G401 (cell line): ENCODE data around the gene EPB41L3. TPM values are rescaled to one million over a fixed set of nuclear protein-coding genes. Genes with fewer than 3 reads are reported as not detected.
A peak's percentile ranks its signal among the peaks of the same experiment; 100 is the strongest.
"Not testable (repeated sequence)": the region's sequence is repeated elsewhere in the genome, so short reads cannot be mapped to it uniquely, and the experiment has no call there.

Experiments
- DNase-seq: peaks from one replicate; pipeline ENCODE4 v3.0.0-alpha.2; 2015; ENCODE audit warnings: low spot score
- in situ Hi-C: cut with HindIII; loops from 2 replicates; pipeline ENCODE4 v1.10.0; 2016; ENCODE audit warnings: low sequenced_read_pairs, mixed read lengths
- total RNA-seq: library from RNA; depleted of rRNA; stranded (reverse); fragments of >200 nt; shearing (Covaris generic); gene quantifications from 2 replicates; pipeline ENCODE4 v1.2.3, GENCODE V29; 2014

EPB41L3 gene
- total RNA-seq, 1 experiment from 2014 or later: 0.07 TPM

DNA sequence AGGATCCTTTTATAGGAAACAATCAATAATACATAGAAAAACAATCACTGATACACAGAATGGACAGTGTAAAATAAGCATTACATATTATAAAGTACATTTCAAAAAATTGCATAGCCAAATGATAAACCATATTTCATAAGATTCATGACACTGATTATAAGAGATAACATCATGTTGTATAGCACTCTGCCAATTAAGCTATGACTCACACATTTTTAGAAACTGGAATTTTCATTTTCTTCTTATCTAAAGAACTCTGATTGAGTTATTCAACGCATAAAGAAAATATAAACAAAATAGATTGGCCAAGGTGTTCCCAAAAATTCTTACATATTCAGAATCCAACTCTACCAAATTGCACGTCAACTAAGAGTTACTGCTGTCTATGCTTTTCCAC lies 5.9 kb downstream of the EPB41L3 start:
- in situ Hi-C loops: no loop called here
- no peak for DNase-seq

DNA sequence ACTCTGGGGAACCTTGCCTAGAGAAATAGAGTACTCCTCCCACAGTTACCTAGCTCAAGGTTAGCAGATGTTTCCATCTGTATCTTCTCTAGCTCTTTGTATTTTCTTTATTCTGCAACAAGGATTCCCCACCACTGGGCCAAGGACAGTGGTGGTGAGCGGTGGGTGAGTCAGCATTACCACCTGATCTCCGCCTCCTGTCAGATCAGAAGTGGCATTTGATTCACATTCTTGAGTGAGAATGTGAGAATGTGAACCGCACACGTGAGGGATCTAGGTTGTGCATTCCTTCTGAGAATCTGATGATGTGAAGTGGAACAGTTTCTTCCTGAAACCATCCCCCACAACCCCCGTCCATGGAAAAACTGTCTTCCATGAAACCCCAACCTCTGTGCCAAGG lies 9.0 kb downstream of the EPB41L3 start:
- in situ Hi-C loops: no loop called here
- DNase-seq: no peak

DNA sequence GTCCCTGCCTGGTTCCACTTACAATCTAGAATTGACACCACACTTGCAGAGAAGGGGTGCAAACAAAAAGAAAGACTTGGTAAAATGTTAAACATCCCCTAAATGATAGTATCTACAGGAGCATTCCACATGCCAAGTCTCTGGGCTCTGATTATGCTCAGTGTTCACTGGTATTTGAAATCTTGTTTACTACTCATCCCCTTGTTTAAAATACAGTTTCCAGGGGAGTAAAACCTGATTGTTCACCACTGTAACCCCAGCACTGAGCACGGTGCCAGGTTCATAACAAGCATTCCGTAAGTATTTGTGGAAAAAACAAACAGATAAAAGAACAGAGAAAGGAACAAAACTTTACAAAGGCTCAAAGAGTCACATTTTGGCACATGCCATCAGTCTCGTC lies 11.7 kb downstream of the EPB41L3 start:
- DNase-seq: no peak
- in situ Hi-C loops: no loop called here

DNA sequence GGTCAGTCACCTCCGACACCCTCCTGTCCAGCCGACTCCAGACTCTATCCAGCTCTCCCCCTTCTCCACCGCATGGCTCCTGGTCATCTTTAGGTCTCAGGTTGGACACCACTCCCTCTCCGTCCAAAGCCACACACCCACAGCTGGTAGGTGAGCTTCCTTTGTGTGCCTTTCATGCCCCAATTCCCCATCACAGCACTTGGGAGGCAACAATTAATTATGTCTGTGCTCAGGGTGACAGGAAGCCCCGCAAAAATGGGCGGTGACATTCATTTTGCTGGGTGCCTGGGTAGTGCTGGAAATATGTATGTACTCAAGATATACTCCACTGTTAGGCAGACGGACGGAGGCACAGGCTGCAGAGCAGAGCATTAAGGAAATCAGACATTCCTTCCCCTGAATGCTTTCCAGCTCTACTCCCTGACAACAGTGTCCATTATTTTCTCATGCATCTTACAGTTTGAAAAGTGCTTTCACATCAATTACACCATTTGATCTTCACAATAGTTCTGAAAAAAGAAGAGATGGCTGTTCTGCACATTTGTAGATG lies 13.1 kb downstream of the EPB41L3 start:
- in situ Hi-C loops: no loop called here
- DNase-seq: no peak

DNA sequence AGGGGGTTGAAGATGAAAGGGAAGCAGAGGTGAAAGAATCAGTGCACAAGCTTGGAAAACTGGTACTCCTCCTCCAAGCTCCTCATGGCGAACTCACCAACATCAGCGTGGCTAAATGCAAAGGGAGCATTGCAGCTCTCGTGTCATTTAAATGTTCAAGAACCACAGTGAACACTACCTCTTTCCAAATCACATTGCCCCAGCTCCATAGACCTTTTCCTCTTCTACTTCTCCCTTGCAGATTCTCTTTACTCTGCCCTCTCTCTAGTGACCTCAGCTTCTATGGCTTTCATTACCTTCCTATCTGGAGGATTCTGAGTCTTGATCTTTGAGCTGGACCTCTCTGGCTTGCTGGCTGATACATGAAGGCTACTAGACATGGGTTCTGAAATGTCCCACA lies 14.3 kb downstream of the EPB41L3 start:
- in situ Hi-C loops: no loop called here
- no peak for DNase-seq

DNA sequence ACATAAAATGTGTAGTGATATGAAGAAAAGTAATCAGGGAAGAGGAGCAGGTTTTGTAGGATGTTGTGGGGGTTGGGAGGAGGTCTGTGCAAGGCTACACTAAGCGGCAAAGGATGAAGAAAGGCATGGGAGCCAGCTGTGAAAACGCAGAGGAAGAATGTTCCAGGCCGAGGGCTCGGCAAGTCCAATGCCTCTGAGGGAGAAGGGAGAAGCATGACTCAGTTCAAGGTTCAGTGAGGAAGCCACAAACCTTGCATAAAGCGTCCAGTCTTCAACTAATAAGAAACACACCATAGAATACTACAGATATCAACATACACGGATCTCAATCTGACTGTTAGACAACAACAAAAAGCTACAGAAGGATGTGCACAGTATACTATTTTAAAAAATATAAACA lies 16.2 kb downstream of the EPB41L3 start:
- no peak for DNase-seq
- in situ Hi-C loops: no loop called here

DNA sequence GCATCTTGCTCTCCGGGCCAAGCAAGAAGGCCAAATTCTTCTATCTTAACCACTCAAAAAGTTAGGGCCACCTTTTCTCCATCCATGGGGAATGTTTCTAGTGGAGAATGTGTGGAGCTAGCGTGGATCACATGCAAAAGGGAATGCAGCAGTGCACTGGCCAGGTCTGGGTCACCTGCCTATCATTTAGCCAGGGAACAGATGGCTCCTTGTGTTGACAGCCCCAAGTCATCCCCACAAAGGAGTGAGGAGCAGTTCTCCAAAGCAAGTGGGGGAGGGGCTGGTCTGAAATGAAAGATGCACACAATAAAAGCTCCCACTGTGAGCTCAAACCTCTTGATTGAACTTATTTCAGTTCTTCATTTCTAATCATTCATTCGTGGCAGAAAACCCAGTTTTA lies 19.1 kb downstream of the EPB41L3 start:
- in situ Hi-C loops: no loop called here
- peak; percentile 76 for DNase-seq

DNA sequence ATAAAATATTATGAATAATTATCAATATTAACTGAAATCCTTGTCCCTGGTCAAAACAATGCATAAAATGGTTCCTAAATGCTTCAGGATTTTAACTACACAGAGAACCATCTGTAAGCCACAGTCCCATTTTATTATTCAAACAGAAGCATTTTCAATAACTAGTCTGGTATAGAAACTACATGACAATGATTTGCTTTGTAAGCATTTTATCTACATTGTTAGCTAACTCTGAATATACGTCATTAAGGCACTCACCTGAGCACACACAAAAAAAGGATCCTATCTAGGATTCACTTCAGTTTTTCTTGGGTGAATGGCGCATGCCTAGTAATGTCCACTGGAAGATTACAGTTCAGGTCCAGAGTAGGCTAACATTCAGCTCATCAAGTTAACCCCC lies 22.8 kb downstream of the EPB41L3 start:
- in situ Hi-C loops: no loop called here
- peak; percentile 12 for DNase-seq

DNA sequence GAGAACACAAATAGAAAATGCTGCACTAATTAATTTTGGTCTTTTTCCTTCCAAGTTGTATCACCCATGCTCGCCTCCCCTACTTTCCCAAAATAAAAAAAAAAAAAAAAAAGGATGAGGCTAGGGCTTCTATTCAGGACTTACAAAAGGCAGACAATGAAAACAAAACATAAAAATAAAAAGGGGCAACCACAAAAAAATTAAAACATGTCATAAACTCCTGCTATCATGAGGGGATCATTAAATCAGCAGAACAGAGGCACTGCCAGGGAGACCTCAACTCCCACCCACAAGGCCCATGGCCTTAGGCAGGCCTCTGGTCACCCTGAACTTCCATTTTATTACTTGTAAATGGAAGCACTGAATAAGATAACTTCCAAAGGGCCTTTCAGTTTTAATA lies 23.3 kb downstream of the EPB41L3 start:
- in situ Hi-C loops: no loop called here
- DNase-seq: no peak

DNA sequence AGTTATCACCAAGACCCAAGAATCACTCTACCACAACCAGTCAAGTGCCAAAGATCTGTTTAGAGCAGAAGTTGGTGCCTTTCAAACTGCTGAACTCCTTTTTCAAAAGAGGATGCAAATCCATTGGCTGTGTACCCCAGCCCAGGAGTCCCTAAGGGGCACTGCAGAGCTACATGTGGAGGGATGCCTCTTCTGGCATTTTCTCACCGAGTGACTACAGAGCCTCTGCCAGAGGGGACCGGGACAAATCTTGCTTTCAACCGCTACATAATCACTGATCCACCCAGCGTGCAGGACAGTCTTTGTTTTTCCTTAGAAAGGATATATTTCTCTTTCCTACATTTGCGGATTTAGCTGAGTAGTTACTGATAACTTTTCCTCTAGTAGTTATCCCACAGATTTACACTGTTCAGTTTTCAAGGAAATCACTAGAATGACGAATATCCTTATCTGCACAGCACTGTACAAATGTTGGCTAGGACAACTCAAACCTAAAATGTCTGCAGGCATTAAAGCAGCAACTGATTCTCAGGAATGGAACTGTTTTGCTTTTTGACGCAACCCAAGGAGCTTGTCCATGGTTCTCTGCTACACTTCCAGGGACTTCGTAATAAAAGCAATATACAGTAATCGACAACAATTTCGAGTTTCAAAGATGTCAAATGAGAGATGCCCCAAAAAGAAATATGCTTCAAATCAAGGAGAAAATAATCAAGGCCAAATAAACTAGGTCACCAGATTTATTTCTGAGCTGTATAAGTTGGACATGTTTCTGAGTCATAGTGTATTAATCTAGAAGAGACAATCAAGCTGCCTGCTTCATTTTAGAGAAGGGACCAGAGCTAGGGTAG lies 24.1 kb downstream of the EPB41L3 start:
- in situ Hi-C loops: no loop called here
- DNase-seq: peak; percentile 70

DNA sequence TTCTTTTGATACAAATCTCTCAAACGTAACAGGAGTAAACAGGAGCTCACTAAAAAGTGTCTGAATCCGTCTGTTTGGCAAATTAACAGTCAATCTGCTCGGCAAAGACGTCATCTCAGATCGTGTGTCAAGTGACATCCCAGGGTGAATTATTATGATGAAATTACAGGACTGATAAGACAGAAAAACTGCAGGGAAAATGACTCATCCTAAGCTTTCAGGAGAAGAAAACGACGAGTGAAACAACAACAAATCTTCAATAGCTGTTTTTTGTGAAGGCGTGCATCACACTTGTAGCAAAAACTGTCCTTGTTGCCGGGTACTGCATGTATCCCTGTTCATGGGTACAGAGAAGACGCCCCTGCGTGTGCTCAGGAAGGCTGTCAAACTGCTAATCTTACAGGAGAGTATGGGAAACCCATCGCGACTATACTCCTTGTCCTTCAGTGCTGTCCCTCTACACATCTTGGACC lies 24.9 kb downstream of the EPB41L3 start:
- in situ Hi-C loops: no loop called here
- DNase-seq: peak; percentile 75

DNA sequence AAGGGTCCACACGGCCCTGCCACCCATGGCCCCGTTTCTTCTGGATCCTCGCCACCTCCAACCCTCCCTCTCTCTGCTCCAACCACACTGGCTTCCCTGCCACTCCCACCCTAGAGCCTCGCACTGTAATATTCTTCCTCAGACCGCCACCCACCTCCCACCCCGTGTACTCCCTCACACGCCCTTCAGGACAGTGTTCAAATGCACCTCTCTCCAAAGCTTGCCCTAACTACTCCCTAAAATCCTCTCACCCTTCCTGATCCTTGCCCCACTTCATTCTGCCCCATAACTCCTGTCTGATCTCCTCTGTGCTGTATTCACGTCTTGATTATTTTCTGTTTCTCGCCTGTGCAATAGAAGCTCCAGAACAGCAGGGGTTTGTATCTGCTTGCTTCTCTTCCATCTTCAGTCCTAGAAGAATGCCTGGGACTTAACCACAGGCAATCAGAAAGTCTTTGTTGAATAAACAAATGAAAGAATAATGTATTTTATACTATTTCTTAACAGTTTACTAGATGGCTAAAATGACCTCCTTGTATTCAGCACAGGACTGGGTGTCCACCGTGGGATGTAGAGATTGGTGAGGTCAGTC lies 25.5 kb downstream of the EPB41L3 start:
- in situ Hi-C loops: no loop called here

DNA sequence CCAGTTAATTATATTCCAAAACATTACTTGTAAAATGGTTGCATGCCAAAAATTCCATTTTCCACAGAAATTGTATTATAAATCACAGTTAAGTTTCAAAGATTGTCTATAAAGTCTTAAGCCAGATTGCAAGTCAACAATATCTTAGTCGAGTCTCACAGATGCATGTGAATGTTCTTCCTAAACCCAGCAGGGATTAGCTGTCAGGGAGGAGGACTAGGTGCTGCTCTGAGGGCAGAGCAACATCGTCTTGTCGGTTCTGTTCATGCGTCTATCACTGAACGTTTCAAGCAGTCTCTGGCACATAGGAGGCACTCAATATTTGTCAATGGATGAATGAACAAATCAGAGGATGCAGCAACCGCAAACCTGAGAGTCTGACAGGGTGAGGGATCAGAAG lies 27.0 kb downstream of the EPB41L3 start:
- peak; percentile 51 for DNase-seq
- in situ Hi-C loops: no loop called here

More for the DNA sequence above, 25.5 kb downstream of the EPB41L3 start:
- DNase-seq: peak; percentile 51

DNA sequence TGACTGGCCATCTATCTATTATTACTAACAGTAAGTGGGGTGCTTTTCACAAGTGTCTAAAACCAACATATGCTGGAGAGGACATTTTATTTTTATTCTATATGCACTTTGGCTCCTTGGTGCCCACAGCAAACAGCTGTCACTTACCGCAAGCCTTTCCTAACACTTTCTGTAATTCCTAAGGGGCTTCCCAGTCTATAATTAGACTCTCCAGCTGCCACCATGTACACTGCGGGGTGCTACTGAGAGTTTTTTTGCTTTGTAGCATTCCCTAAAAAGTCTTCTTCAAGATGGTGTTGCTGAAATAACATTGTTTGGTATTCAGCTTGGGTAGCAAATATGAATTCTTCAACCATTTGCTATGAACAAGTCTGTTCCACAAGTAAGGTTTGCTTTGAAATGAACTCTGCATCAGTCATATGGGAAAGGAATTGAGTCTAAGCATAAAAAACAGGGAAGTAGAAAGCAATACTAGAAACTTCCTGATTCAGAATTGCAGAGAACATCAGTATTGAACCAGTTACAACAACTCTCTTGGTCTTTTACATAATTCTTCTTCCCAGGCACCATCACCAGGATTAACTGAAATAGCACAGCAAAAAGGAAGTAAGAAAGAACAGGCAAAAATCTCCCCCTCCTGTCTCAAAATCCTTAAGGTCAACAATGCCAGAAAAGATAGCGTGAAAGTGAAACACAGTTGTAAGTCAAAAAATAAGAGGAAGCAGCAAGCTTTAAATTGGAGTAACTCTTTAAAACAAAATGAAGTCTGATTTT lies 28.6 kb downstream of the EPB41L3 start:
- DNase-seq: peak; percentile 50
- in situ Hi-C loops: no loop called here

DNA sequence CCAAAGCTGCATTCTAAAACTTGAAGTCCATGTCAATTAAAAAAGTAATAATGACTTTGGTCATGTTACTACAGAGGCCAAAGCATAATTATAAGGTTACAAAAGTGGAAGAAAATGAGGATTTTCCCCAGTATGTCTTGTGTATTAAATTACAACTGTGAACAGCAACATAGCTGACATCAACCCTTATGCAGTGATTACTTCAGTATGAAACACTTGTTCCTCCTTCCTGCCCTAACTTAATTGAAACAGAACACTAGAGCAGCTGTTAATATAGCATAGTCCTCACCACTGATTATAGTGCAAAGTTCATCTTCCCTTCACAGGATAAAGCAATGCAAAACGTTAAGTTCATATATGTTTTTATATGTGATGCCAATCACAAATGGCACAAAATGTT lies 29.9 kb downstream of the EPB41L3 start:
- DNase-seq: peak; percentile 13
- in situ Hi-C loops: no loop called here

DNA sequence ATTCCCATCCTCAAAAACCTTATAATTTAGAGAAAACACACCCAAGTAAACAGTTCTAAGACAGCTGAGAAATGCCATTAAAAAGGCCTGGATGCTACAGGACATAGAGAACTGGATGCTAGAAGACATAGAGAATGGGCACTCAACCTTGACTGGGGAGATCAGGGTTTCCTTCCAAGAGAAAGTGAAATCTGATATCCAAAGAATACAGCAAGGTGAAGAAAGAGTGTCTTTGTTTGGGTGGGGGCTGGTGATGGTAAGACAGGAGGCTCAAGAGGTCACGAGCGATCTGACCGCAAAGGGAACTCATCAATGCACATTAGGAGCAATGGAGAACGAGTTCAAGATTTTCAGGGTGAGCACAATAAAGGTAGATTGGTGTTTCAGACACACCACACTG lies 31.6 kb downstream of the EPB41L3 start:
- in situ Hi-C loops: no loop called here
- DNase-seq: no peak

DNA sequence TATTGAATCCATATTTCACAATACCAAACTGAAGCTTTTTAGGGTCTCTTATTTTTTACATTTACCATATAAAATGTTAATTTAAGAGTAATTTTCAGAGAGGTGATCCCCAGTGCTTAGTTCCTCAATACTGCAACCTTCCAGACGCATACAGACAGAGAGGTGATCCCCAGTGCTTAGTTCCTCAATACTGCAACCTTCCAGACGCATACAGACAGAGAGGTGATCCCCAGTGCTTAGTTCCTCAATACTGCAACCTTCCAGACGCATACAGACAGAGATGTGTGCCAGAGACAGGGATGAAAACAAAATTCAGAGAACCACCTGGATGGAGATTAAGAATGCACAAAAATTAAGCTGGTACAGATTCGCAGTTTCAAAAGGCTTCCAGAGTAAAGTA lies 32.3 kb downstream of the EPB41L3 start:
- in situ Hi-C loops, DNase-seq: not testable (repeated sequence)

DNA sequence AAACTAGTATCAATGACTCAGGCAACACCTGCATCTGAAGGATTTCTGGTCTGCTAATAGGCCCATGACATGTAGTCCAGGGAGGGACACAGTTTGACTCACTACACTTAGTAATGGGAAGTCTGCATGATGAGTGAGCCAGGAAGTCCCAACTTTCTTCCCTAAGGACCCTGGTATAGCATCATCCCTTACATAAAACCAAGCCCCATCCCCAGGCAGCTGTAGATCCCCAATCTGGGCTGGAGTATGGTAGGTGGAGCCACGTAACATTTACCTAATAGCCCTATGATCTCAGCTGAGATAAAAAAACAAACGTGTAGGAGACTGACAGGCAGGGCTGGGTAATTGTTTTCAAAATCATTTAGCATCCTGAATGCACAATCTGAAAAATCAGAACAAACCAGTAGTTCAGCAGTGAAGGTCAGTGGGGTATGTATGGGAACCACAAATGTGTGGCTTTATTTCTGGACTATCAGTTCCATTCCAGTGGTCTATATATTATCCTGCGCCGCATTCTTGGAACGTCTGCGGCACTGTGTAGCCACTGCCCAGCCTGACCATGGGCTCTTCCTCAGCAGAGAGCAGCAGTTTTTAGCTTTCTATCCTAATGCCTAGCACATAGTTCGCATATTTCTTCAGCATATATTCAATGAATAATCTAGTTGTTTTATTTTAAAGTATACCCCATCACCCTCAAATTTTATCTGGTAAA lies 33.5 kb downstream of the EPB41L3 start:
- in situ Hi-C loops: no loop called here
- no peak for DNase-seq

DNA sequence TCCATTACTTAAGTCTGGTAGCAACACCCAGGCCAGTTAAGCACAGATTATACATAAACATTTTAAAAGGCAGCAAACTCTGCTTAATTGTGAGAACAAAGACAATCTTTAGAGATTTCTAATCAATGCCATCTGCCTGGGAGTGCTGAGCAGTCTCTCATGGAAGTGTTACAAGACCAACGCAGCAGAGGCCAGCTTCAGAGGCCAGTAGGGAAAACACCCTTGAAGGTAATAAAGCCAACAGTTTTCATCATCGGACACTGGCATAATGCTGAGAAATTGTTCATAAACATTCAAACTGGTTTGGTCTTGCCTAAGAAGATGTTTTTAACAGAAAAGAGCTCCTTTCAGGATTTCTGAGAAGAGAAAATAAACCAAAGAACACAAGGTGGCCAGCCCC lies 35.0 kb downstream of the EPB41L3 start:
- in situ Hi-C loops: no loop called here
- no peak for DNase-seq
